ENCODE results near the gene MRM2. TPM values are rescaled to one million over a fixed set of nuclear protein-coding genes. Genes with fewer than 3 reads are reported as not detected.

MRM2 gene
- total RNA-seq, 1 donor from 2014 or later: 22.6 TPM

- TF ChIP-seq EZH2 (IDR thresholded peaks at IDR 0.05; ENCODE audit: insufficient read depth, low read length) (no peak), CTCF (IDR thresholded peaks at IDR 0.05; ENCODE audit: insufficient read depth, low read depth, low read length) (no peak)
- peaks cover 3% of the 10 kb centered on the region for H3K9me3 Mint-ChIP-seq (ENCODE audit: unreplicated experiment)
- Histone ChIP-seq H3K9me3 (ENCODE audit: insufficient read depth, low read depth, low read length) (no peaks in the 10 kb centered on the region), H3K4me2 (ENCODE audit: low read length) (no peak overlapping the region), H3K27ac (ENCODE audit: low read depth, low read length) (no peak overlapping the region), H3K79me2 (ENCODE audit: insufficient read depth, low read length) (peaks cover 6% of the 10 kb centered on the region), H3K27me3 (ENCODE audit: insufficient read depth, low read length) (no peaks in the 10 kb centered on the region), H3K9ac (ENCODE audit: low read length) (no peak overlapping the region), H4K20me1 (ENCODE audit: insufficient read depth, low read length) (peaks cover 30% of the 10 kb centered on the region), H3K36me3 (ENCODE audit: insufficient read depth, low read length) (peaks cover 14% of the 10 kb centered on the region), H2AFZ (ENCODE audit: low read depth, low read length) (no peak overlapping the region), H3K4me3 (ENCODE audit: insufficient read depth, low read depth, low read length) (no peak overlapping the region), H3K4me1 (ENCODE audit: insufficient read depth, low read length) (no peaks in the 10 kb centered on the region)
- no peak for FAIRE-seq
- no peak for DNase-seq (ENCODE audit: low read depth)
- peaks cover 2% of the 10 kb centered on the region for H3K4me1 Mint-ChIP-seq (ENCODE audit: low read depth, unreplicated experiment)
- H3K4me3 Mint-ChIP-seq (ENCODE audit: unreplicated experiment): no peak overlapping the region
- H3K36me3 Mint-ChIP-seq (ENCODE audit: low read depth, unreplicated experiment): peaks cover 28% of the 10 kb centered on the region
- no peaks in the 10 kb centered on the region for H3K27me3 Mint-ChIP-seq (ENCODE audit: low read depth, unreplicated experiment)
- H3K27ac Mint-ChIP-seq (ENCODE audit: unreplicated experiment): no peak overlapping the region
Measured at GRCh38 chr7:2211259-2211880, 30.6 kb downstream of the MRM2 start.

GRCh38 chr7:2210551-2211258 lies 31.3 kb downstream of the MRM2 start:
- Mint-ChIP-seq H3K4me3 (ENCODE audit: unreplicated experiment) (no peak overlapping the region), H3K9me3 (ENCODE audit: unreplicated experiment) (peaks cover 3% of the 10 kb centered on the region), H3K4me1 (ENCODE audit: low read depth, unreplicated experiment) (peaks cover 2% of the 10 kb centered on the region), H3K27me3 (ENCODE audit: low read depth, unreplicated experiment) (no peaks in the 10 kb centered on the region), H3K36me3 (ENCODE audit: low read depth, unreplicated experiment) (peaks cover 28% of the 10 kb centered on the region), H3K27ac (ENCODE audit: unreplicated experiment) (no peak overlapping the region)
- no peak overlapping the region for H3K9ac ChIP-seq (ENCODE audit: low read length)
- TF ChIP-seq CTCF (IDR thresholded peaks at IDR 0.05; ENCODE audit: insufficient read depth, low read depth, low read length) (no peak), EZH2 (IDR thresholded peaks at IDR 0.05; ENCODE audit: insufficient read depth, low read length) (no peak)
- H3K4me3 ChIP-seq (ENCODE audit: insufficient read depth, low read depth, low read length): no peak overlapping the region
- H3K27me3 ChIP-seq (ENCODE audit: insufficient read depth, low read length): no peaks in the 10 kb centered on the region
- DNase-seq (ENCODE audit: low read depth) (no peak), FAIRE-seq (no peak)
- peaks cover 23% of the 10 kb centered on the region for H4K20me1 ChIP-seq (ENCODE audit: insufficient read depth, low read length)
- H3K4me1 ChIP-seq (ENCODE audit: insufficient read depth, low read length): no peaks in the 10 kb centered on the region
- no peaks in the 10 kb centered on the region for H3K9me3 ChIP-seq (ENCODE audit: insufficient read depth, low read depth, low read length)
- no peak overlapping the region for H3K27ac ChIP-seq (ENCODE audit: low read depth, low read length)
- no peak overlapping the region for H3K4me2 ChIP-seq (ENCODE audit: low read length)
- H3K36me3 ChIP-seq (ENCODE audit: insufficient read depth, low read length): peaks cover 8% of the 10 kb centered on the region
- peaks cover 6% of the 10 kb centered on the region for H3K79me2 ChIP-seq (ENCODE audit: insufficient read depth, low read length)
- no peak overlapping the region for H2AFZ ChIP-seq (ENCODE audit: low read depth, low read length)

GRCh38 chr7:2209961-2210323 lies 32.1 kb downstream of the MRM2 start:
- Mint-ChIP-seq H3K36me3 (ENCODE audit: low read depth, unreplicated experiment) (peaks cover 23% of the 10 kb centered on the region), H3K9me3 (ENCODE audit: unreplicated experiment) (peaks cover 3% of the 10 kb centered on the region), H3K4me1 (ENCODE audit: low read depth, unreplicated experiment) (peaks cover 8% of the 10 kb centered on the region), H3K27ac (ENCODE audit: unreplicated experiment) (no peak overlapping the region), H3K27me3 (ENCODE audit: low read depth, unreplicated experiment) (no peaks in the 10 kb centered on the region), H3K4me3 (ENCODE audit: unreplicated experiment) (no peak overlapping the region)
- no peaks in the 10 kb centered on the region for H3K9me3 ChIP-seq (ENCODE audit: insufficient read depth, low read depth, low read length)
- no peaks in the 10 kb centered on the region for H3K27me3 ChIP-seq (ENCODE audit: insufficient read depth, low read length)
- FAIRE-seq: no peak
- no peak overlapping the region for H3K27ac ChIP-seq (ENCODE audit: low read depth, low read length)
- H4K20me1 ChIP-seq (ENCODE audit: insufficient read depth, low read length): peaks cover 30% of the 10 kb centered on the region
- H3K4me3 ChIP-seq (ENCODE audit: insufficient read depth, low read depth, low read length): no peak overlapping the region
- TF ChIP-seq EZH2 (IDR thresholded peaks at IDR 0.05; ENCODE audit: insufficient read depth, low read length): no peak
- no peak for TF ChIP-seq CTCF (IDR thresholded peaks at IDR 0.05; ENCODE audit: insufficient read depth, low read depth, low read length)
- no peaks in the 10 kb centered on the region for H3K4me1 ChIP-seq (ENCODE audit: insufficient read depth, low read length)
- no peak overlapping the region for H2AFZ ChIP-seq (ENCODE audit: low read depth, low read length)
- no peak overlapping the region for H3K4me2 ChIP-seq (ENCODE audit: low read length)
- peaks cover 6% of the 10 kb centered on the region for H3K79me2 ChIP-seq (ENCODE audit: insufficient read depth, low read length)
- H3K9ac ChIP-seq (ENCODE audit: low read length): no peak overlapping the region
- no peak for DNase-seq (ENCODE audit: low read depth)
- H3K36me3 ChIP-seq (ENCODE audit: insufficient read depth, low read length): peaks cover 6% of the 10 kb centered on the region
